Measurements from ENCODE around the gene TIMM22. TPM values are rescaled to one million over a fixed set of nuclear protein-coding genes. Genes with fewer than 3 reads are reported as not detected.
"Not testable (repeated sequence)": the region's sequence is repeated elsewhere in the genome, so short reads cannot be mapped to it uniquely, and the experiment has no call there.

The TIMM22 gene
- total and polyA plus RNA-seq, 8 donors, result 0.29 to 22.6 (median 8.7) TPM

GRCh38 chr17:951325-952132 lies 45.4 kb upstream of the TIMM22 start:
- DNase-seq, result peak in 1 of 2 donors; percentile 76
- TF ChIP-seq POLR2A (IDR thresholded peaks at IDR 0.05) (no peak), POLR2AphosphoS5 (IDR thresholded peaks at IDR 0.05) (peak in 1 of 3 donors; percentile 25), CTCF (IDR thresholded peaks at IDR 0.05) (no peak), EP300 (IDR thresholded peaks at IDR 0.05) (no peak)
- 21 to 36% (median 32%) methylated on average over 22 to 27 of the region's 27 CpGs for WGBS, 5 donors
- no peaks in the 10 kb centered on the region for H3K9me3 ChIP-seq
- intact Hi-C loops (cut with DNase I; ENCODE audit: low total_unique reads), result no loop called here
- peaks cover 0 to 4% (median 0%) of the 10 kb centered on the region in 3 donors for H3K27me3 ChIP-seq
- H3K36me3 ChIP-seq, result peaks cover 0 to 6% (median 0%) of the 10 kb centered on the region in 4 donors
- peaks cover 11 to 35% (median 18%) of the 10 kb centered on the region in 4 donors for H3K4me1 ChIP-seq
- peak overlapping the region in 4 of 5 donors; percentile 39 to 87 (median 74) for H3K27ac ChIP-seq
- H3K4me3 ChIP-seq, result peak overlapping the region in 1 of 4 donors; percentile 2

GRCh38 chr17:952592-952991 lies 44.3 kb upstream of the TIMM22 start:
- DNase-seq; H3K27me3 ChIP-seq; H3K4me3 ChIP-seq; H3K36me3 ChIP-seq; intact Hi-C loops (cut with DNase I; ENCODE audit: low total_unique reads); H3K9me3 ChIP-seq: not testable (repeated sequence)
- H3K4me1 ChIP-seq, result peaks cover 11 to 35% (median 18%) of the 10 kb centered on the region in 4 donors
- 91 to 99% (median 97%) methylated on average over 13 to 18 of the region's 18 CpGs for WGBS, 5 donors
- H3K27ac ChIP-seq, result peak overlapping the region in 3 of 5 donors; percentile 33 to 87 (median 62)

GRCh38 chr17:953767-954166 lies 43.2 kb upstream of the TIMM22 start:
- peaks cover 11 to 40% (median 19%) of the 10 kb centered on the region in 4 donors for H3K4me1 ChIP-seq
- DNase-seq, result no peak
- 91 to 96% (median 93%) methylated on average over 9 to 16 of the region's 16 CpGs for WGBS, 5 donors

GRCh38 chr17:954431-955164 lies 42.3 kb upstream of the TIMM22 start:
- peaks cover 11 to 40% (median 21%) of the 10 kb centered on the region in 4 donors for H3K4me1 ChIP-seq
- TF ChIP-seq CTCF (IDR thresholded peaks at IDR 0.05) (no peak), POLR2A (IDR thresholded peaks at IDR 0.05) (no peak), POLR2AphosphoS5 (IDR thresholded peaks at IDR 0.05) (no peak), EP300 (IDR thresholded peaks at IDR 0.05) (no peak)
- H3K9me3 ChIP-seq, result no peaks in the 10 kb centered on the region
- DNase-seq, result peak in 1 of 2 donors; percentile 78
- H3K4me3 ChIP-seq, result no peak overlapping the region
- peaks cover 0 to 4% (median 0%) of the 10 kb centered on the region in 3 donors for H3K27me3 ChIP-seq
- peaks cover 0 to 3% (median 0%) of the 10 kb centered on the region in 4 donors for H3K36me3 ChIP-seq
- peak overlapping the region in 4 of 5 donors; percentile 46 to 87 (median 65) for H3K27ac ChIP-seq
- WGBS, 5 donors, result 50 to 63% (median 59%) methylated on average over 23 of the region's 23 CpGs
- intact Hi-C loops (cut with DNase I; ENCODE audit: low total_unique reads), result no loop called here

More at GRCh38 chr17:953767-954166, 43.2 kb upstream of the TIMM22 start:
- no peak overlapping the region for H3K4me3 ChIP-seq
- intact Hi-C loops (cut with DNase I; ENCODE audit: low total_unique reads), result no loop called here
- H3K9me3 ChIP-seq, result no peaks in the 10 kb centered on the region
- peaks cover 0 to 4% (median 0%) of the 10 kb centered on the region in 3 donors for H3K27me3 ChIP-seq
- TF ChIP-seq POLR2A (IDR thresholded peaks at IDR 0.05) (no peak), CTCF (IDR thresholded peaks at IDR 0.05) (no peak), EP300 (IDR thresholded peaks at IDR 0.05) (no peak), POLR2AphosphoS5 (IDR thresholded peaks at IDR 0.05) (no peak)
- H3K27ac ChIP-seq, result peak overlapping the region in 2 of 5 donors; percentile 78 to 87
- H3K36me3 ChIP-seq, result peaks cover 0 to under 1% (median 0%) of the 10 kb centered on the region in 4 donors

All from stomach (tissue), 9 donors.